Renal pelvis (tissue), 4 donors: ENCODE data around the gene PSMD1. TPM values are rescaled to one million over a fixed set of nuclear protein-coding genes. Genes with fewer than 3 reads are reported as not detected.

Experiments
- DNase-seq: peaks from one replicate; pipeline ENCODE4 v3.0.0-alpha.2; 2013
- polyA plus RNA-seq, 3 donors: library from polyadenylated mRNA; unstranded; fragments of 120-200 nt; gene quantifications; one replicate each; pipeline ENCODE4 v1.2.1, GENCODE V29; 2013; ENCODE audit not compliant: insufficient read length in 3 of 3

PSMD1 gene
- polyA plus RNA-seq, 3 donors: 88.1 to 100 (median 98.7) TPM

DNA sequence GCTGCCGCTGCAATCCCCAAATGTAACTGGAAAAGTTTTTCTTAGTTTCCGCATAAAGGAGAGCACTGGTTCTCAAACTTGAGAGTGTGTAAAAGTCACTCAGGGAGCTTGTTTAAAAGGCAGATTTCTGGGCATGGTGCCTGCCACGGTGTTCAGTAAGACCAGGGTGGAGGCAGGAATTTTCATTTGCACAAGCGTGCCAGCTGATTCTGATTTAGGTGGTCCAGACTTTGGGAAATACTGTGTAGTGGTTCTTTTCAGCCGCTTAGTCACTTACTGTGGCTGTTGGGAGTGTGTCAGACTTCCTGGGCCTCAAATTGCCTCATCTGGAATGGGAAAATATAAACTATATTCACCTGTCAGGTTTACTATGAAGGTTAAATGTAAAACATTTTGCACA lies 142.6 kb downstream of the PSMD1 start:
- no peak for DNase-seq

DNA sequence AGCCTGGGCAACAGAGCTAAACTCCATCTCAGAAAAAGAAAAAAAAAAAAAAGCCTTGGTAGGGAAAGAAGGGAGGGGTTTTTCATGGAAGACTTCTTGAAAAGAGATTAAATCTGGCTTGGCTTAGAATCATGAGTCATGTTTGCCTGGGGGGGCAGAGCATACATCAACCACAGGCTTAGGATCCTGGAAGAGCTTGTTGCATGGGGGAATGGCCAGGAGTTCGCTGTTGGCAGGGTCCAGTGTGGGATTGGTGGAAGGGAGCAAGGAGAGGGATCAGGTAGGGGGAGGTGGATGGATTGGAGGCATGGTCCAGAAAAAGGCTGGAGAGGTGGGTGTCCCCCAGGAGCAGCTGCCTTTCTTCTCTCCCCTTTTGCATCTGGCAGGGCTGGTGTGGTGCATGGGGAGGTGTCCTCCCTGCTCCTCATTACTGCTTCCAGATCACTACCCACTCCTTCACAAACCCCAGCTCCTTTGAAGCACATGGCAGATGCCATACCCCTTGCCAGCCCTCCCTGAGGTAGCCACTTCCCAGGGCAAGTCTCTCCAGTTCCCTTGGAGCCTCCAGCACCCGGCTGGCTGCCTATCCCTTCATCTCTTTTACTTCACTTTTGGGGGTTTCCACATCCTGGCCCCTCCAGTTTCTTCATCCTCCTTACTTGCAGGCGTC lies 144.3 kb downstream of the PSMD1 start:
- no peak for DNase-seq

DNA sequence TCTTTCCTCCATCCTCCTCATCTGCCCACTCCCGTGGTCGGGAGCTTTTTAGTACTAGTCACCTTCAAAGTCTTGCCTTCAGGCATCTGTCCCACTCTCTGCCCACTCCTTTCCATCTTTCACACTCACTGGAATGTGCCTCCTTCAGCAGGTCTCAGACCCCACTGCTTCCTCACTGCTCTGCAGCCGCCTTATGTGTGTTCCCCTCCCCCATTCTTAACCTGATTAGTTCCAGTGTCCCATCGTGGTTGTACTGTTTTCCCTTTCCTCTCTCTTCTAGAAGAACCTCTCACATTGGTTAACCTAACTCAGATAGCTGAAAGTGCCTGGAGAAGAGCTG lies 144.8 kb downstream of the PSMD1 start:
- DNase-seq: no peak

DNA sequence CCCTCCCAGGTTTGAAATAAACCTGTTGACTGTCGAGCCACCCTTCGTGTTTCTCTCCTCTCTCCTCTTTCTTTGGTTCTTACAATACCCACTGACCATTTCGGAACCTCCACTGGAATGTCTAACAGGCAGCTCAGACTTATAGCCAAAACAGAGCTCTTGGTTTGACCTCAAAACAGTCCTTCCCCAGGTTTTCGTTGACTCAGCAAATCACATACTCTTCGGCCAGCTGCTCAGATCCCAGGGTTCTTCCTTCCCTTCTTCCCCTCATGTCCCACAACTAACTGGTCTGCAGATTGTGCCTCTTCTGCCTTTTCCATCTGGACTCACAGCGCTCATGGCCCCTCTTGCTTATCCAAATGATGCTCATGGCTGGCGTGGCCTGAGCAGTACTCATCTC lies 146.4 kb downstream of the PSMD1 start:
- DNase-seq: no peak

DNA sequence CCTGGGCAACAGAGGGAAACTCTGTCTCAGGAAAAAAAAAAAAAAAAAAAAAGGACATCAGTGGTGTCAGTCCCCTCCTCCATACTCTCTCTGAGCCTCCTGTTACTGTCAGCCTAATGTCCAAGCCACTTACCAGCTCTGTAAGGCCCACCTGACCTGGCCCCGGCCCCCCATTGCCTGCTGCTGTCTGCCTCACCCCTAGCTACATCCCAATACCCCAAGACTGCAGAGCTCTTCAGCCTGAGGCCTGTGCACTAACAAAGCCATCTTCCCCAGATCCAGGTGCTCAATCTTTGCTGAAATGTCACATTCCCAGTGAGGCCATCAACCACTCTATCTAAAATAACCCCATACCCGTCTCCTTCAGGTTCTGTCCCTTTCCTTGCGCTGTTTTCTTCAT lies 147.5 kb downstream of the PSMD1 start:
- DNase-seq: no peak

DNA sequence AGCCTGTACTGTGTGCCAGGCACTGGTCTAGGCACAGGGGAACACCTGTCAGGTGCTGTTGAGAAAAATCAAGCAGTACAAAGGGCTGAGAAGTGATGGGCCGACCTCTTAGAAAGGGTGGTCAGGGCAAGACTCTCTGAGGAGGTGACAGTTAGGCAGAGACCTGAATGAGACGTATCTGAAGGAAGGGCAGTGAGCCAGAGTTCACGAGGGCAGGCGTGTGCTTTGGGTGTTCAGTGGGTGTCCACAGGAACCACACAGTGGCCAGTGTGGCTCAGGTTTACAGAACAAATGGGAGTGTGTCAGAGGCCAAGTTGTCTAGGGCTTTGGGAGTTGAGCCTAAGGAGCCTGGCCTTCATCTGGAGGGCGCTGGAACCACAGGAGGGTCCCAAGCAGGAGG lies 147.9 kb downstream of the PSMD1 start:
- no peak for DNase-seq

DNA sequence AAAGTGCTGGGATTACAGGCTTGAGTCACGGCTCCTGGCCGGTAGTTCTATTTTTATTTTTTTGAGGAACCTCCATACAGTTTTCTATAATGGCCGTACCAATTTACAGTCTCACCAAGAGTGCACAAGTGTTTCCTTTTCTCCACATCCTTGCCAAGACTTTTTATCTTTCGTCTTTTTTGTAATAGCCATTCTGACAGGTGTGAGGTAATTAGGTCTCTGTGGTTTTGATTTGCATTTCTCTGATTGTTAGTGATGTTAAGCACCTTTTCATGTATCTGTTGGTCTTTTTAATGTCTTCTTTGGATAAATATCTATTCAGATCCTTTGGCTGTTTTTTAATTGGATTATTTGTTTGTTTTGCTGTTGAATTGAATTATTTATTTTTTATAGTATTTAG lies 151.1 kb downstream of the PSMD1 start:
- no peak for DNase-seq

DNA sequence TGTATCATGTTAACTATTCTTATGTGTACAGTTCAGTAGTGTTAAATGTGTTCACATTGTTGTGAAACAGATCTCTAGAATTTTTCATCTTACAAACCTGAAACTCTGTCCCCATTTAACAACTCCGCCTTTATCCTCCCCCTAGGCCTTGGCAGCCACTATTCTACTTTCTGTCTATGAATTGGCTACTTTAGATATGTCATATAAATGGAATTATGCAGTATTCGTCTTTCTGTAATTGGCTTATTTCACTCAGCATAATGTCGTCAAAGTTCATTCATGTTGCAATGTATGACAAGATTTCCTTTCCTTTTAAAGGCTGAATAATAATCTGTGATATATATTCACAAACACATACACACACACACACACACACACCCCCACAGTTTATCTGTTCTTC lies 154.1 kb downstream of the PSMD1 start:
- DNase-seq: no peak

DNA sequence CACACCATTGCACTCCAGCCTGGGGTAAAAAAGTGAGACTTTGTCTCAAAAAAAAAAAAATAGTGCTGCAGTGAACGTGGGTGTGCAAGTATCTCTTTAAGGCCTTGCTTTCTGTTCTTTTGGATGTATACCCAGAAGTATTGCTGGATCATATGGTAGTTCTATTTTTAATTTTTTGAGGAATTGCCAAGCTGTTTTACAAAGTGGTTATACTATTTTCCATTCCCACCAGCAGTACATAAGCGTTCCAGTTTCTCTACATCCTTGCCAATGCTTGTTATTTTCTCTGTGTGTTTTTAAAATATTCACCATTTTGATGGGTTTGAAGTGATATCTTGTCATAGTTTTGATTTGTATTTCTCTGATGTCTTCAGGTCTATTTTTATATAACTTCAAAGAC lies 154.8 kb downstream of the PSMD1 start:
- DNase-seq: no peak

DNA sequence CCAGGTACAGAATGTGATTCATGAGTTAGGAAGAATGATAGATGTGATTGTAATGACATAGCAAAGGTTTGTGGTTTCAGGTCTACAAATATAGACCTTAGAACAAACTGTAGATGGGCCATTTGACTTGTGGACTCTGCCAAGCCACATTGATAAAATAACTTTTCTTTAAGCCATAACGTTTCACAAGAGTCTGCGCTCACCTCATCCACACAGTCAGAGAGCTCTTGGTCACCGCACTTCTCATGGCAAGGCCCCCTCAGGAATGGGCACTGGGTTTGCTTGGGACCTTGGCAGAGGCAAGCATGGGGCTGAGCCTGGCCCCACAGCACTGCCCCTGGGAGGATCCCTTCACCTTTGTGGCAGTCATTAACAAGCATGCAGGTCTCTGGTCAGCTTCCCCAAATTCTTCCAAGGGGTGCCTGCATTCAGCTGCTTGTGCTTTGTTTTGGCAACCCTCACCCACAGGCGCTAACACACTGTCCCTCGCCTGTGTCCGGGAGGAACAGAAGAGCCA lies 155.7 kb downstream of the PSMD1 start:
- DNase-seq: no peak

DNA sequence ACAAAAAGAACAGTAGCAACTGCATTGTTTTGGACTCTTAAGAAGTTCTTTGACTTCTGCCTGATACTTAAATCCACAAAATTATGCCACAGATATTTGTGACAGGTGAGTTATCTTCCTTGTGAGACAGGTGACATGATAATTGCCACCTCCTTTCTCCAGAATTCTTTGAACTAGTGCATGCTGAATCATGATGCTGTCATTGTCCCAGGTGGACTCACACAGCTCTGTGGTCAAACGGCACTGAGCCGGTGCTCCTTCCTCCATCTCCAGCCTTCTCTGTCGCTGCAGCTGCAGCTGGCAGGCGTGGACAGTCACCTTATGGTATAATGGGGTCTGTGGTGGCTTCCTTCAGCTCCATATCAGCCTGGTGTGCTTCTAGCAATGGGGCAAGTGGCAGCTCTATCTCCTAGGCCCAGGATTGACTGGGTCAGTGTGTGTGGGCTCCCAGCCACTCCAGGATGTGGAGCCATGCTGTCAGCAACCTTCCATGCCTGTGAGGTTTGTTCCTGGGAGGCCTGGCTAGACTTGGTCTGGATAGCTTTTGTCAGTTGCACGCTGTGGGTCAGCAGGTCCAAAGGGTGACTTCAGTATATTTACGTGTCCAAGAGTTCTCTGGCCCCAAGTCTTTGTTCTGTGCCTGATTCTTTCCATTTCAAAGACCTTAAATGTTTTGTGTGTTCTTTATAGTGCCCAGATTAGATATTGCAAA lies 157.4 kb downstream of the PSMD1 start:
- no peak for DNase-seq

DNA sequence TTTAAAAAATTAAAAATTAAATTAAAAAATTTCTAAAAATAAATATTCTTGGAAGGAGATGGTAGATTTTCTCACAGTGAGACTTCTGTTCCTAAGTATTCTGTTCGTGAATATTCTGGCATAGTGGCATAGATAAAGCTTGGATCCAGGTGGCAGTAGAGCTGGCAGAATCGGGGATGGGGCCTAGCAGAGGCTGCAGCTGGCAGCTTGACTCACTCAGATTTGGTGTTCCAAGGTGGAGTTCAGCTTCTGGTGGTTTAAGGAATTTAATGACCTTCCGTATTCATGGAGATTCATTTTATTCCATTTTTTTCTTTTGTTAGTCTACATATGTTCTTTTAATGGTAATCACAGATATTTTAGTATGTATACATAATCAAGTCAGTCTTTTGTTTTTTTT lies 161.7 kb downstream of the PSMD1 start:
- no peak for DNase-seq

DNA sequence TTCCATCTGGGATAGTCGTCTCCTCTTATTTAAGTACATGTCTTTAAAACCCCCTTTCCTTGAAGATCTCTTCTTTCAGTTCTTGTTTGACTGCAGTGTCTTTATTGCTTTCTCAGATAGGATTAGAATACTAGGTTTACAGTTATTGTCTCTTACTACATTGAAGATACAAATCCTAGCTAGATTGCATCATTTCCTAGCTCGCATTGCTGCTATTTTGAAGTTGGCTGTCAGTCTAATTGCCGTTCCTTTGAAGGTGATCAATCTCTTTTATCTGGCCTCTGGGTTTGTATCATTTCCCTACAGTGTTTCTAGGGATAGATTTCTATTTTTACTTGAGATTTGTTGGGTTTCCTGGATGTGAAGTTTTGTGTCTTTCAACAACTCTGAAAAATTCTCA lies 162.6 kb downstream of the PSMD1 start:
- no peak for DNase-seq

DNA sequence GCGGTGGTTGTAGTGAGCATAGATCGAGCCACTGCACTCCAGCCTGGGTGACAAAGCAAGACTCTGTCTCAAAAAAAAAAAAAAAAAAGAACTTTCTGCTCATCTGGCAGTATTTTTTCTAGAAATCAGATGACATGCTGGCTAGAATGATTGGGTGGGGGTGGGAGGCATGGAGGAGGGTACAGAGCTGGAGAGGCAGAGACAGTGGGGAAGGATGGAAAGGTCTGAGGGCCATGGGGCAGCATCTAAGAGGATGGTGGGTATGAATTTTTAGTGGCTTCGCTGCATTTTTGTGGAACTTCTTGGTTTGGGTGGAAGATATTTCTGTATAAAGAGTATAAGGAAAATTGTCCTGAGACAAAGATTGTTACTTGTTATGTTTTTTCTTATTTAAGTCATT lies 165.1 kb downstream of the PSMD1 start:
- DNase-seq: no peak

Other genes starting within 250 kb of the PSMD1 start
- gene ITM2C, start 191.9 kb upstream of the PSMD1 start, polyA plus RNA-seq: 1,000 to 10,000 TPM in 2 of 3 donors, 100 to 1,000 TPM in 1; 951 to 1,059 (median 1,053) TPM
- under 1 TPM; 0.18 to 0.19 (median 0.18) TPM for gene GPR55, start 131.6 kb upstream of the PSMD1 start, polyA plus RNA-seq
- not detected for gene SPATA3, start 60.7 kb upstream of the PSMD1 start, polyA plus RNA-seq
- gene C2orf72, start 19.3 kb upstream of the PSMD1 start, polyA plus RNA-seq: 1 to 10 TPM; 2.6 to 4.7 (median 3.6) TPM
- 10 to 100 TPM in 2 of 3 donors, 1 to 10 TPM in 1; 7.3 to 12.2 (median 10.3) TPM for gene HTR2B, start 68.2 kb downstream of the PSMD1 start, polyA plus RNA-seq
- gene ARMC9, start 141.8 kb downstream of the PSMD1 start, polyA plus RNA-seq: 10 to 100 TPM; 27.3 to 30.6 (median 27.4) TPM